Psoas muscle (tissue), 8 donors: ENCODE measurements around the gene TMEM215. TPM values are rescaled to one million over a fixed set of nuclear protein-coding genes. Genes with fewer than 3 reads are reported as not detected.

ENCODE experiments used
- ATAC-seq, 4 donors: fragments of 200-7000 bp; cut with Tn5 transposase; one replicate each; pipeline ENCODE4 v1.9.1; 2020; ENCODE audit warnings: moderate library complexity in 3 of 4, mild to moderate bottlenecking in 2 of 4
- DNase-seq, 2 donors: peaks; one replicate each; pipeline ENCODE4 v3.0.0-alpha.2; 2020
- H3K27ac ChIP-seq: fragments of 200-600 bp; one replicate; pipeline ENCODE4 v1.8.0; 2022
- H3K27me3 ChIP-seq, 3 donors: fragments of 200-600 bp in 1 of 3; one replicate each; pipeline versions ENCODE4 v1.6.1 to v1.8.0; 2013 to 2022; ENCODE audit warnings: low read length in 2 of 3, mild to moderate bottlenecking in 2 of 3, moderate library complexity in 1 of 3; ENCODE audit not compliant: insufficient read depth in 3 of 3
- H3K36me3 ChIP-seq, 2 donors: fragments of 200-600 bp in 1 of 2; one replicate each; pipeline versions ENCODE4 v1.6.1 to v1.8.0; 2013 to 2022; ENCODE audit warnings: low read depth in 1 of 2, mild to moderate bottlenecking in 1 of 2, moderate library complexity in 1 of 2; ENCODE audit not compliant: insufficient read depth in 1 of 2
- H3K4me1 ChIP-seq: fragments of 200-600 bp; one replicate; pipeline ENCODE4 v1.8.0; 2022
- H3K4me3 ChIP-seq: fragments of 200-600 bp; one replicate; pipeline ENCODE4 v1.8.0; 2022; ENCODE audit warnings: mild to moderate bottlenecking
- H3K9me3 ChIP-seq: fragments of 200-600 bp; one replicate; pipeline ENCODE4 v1.8.0; 2022
- WGBS, 3 donors: extraction: QIAGEN DNeasy Blood & Tissue Kit; methylation state at CpG; one replicate each; pipeline versions ENCODE4 v1.1.6 to v1.1.7; 2013; 5-methylcytosine and 5-hydroxymethylcytosine counted together
- intact Hi-C, 2 donors: fragments of 100-400 bp; cut with DNase I; formaldehyde crosslinking; loops; one replicate each; pipeline versions ENCODE4 v1.11.0 to v1.14.2; 2022
- polyA plus RNA-seq, 3 donors: library from polyadenylated mRNA; stranded (reverse); fragments of 200-250 nt; gene quantifications; one replicate each; pipeline ENCODE4 v1.2.3, GENCODE V29; 2013
- total RNA-seq, 4 donors: library from RNA; stranded (reverse); fragmentation: NEBNext Ultra II Directional in 2 of 4; extraction: Animal tissue kit (Norgen Biotek cat#: 25700) in 2 of 4; gene quantifications; one replicate each; pipeline versions ENCODE4 v1.2.1 to v1.2.4, GENCODE V29; 2021 to 2023
- TF ChIP-seq, protein P1 (sequence below): fragments of 200-600 bp; IDR thresholded peaks from one replicate; pipeline ENCODE4 v1.8.0; 2022; ENCODE audit warnings: antibody characterized with exemption
- donor health status: healthy with polysubstance abuse.
- donor health status: DM: no; HTN: no; CAD: no; lungs with moderate emphysema.
- donor health status: Bipolar disorder and iron deficiency.
- donor health status: healthy.
- donor health status: DM: yes; HTN: yes; CAD: no.
- donor health status: DM: no; HTN: no; CAD: no.
- donor health status: DM: no; HTN: no; CAD: no.
- donor health status: DM: yes; HTN: yes; CAD: no.

Gene TMEM215
- total and polyA plus RNA-seq, 7 donors, result 0.12 TPM; not detected in 6

DNA sequence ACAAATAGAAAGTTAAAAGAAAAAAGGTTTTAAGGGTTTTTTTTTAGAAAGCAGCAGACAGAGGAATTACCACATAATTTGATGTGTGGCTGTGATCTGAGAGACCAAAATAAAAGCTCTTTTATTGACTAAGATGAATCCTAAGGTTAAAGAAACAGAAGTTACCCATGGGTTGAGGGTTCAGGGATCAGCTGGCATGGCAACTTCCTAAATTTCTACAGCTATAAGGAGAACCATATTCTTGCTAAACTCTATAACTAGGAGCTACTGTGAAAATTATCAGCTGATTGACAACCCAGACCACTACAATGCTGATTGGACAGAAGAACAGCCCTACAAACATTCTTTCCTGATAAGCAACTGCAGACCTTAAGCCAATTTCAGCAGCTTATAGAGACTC is 40.2 kb downstream of the TMEM215 start:
- Histone ChIP-seq H3K27ac (no peak overlapping the region), H3K4me3 (no peak overlapping the region), H3K4me1 (no peaks in the 10 kb centered on the region), H3K36me3 (no peaks in the 10 kb centered on the region), H3K9me3 (no peaks in the 10 kb centered on the region), H3K27me3 (peaks cover 0 to 3% (median 0%) of the 10 kb centered on the region in 3 donors)
- TF ChIP-seq, protein P1, sequence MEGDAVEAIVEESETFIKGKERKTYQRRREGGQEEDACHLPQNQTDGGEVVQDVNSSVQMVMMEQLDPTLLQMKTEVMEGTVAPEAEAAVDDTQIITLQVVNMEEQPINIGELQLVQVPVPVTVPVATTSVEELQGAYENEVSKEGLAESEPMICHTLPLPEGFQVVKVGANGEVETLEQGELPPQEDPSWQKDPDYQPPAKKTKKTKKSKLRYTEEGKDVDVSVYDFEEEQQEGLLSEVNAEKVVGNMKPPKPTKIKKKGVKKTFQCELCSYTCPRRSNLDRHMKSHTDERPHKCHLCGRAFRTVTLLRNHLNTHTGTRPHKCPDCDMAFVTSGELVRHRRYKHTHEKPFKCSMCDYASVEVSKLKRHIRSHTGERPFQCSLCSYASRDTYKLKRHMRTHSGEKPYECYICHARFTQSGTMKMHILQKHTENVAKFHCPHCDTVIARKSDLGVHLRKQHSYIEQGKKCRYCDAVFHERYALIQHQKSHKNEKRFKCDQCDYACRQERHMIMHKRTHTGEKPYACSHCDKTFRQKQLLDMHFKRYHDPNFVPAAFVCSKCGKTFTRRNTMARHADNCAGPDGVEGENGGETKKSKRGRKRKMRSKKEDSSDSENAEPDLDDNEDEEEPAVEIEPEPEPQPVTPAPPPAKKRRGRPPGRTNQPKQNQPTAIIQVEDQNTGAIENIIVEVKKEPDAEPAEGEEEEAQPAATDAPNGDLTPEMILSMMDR, result no peak
- no peak for DNase-seq
- no peak for ATAC-seq
- intact Hi-C loops, result no loop called here

DNA sequence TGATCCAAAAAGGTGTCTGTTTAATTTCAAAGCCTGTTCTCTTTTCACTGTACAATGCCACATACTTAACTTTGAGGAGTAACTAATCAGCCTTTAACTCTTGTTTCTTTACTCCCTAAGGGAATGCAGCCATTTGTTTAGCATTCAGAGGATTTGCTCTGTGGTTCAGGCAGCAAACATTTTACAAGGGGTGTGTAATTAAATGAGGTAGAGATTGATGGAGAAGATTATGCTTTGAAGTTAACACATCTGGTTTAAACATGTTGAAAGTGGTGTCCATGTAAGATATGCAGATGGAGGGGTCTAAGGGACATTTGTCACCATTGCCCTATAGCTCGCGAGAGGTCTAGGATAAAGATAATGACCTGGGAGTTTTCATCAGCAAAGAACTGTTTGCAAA is 41.9 kb downstream of the TMEM215 start:
- 56 to 65% (median 65%) methylated on average over 2 of the region's 2 CpGs for WGBS, 3 donors
- DNase-seq (no peak), ATAC-seq (no peak)
- Histone ChIP-seq H3K27ac (no peak overlapping the region), H3K36me3 (no peaks in the 10 kb centered on the region), H3K4me3 (no peak overlapping the region), H3K27me3 (peaks cover 0 to 3% (median 0%) of the 10 kb centered on the region in 3 donors), H3K9me3 (no peaks in the 10 kb centered on the region), H3K4me1 (no peaks in the 10 kb centered on the region)
- TF ChIP-seq, protein P1, result no peak
- intact Hi-C loops, result no loop called here

DNA sequence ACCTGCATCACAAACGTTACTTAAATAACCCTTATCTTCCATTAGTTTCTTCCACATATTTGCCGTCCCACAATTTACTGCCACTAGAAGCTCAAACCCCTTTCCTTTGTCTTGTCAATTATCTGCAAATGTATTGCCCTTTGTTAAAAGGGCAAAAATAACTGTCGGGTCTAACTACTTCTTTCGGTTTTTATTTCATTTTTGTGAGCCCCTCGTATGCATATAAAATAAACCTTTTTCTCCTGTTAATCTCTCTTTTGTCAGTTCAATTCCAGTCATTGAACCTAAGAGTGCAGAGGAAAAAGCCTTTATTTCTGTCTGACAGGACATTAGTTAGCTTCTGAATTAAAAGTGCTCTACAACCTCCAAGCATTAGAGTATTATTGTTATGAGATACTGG is 45.5 kb downstream of the TMEM215 start:
- Histone ChIP-seq H3K9me3 (no peaks in the 10 kb centered on the region), H3K4me1 (no peaks in the 10 kb centered on the region), H3K27ac (no peak overlapping the region), H3K4me3 (no peak overlapping the region), H3K36me3 (no peaks in the 10 kb centered on the region), H3K27me3 (peaks cover 0 to 3% (median 0%) of the 10 kb centered on the region in 3 donors)
- intact Hi-C loops, result no loop called here
- no peak for DNase-seq
- WGBS, 3 donors, result 85 to 88% (median 86%) methylated on average over 5 of the region's 5 CpGs
- TF ChIP-seq, protein P1, result no peak
- no peak for ATAC-seq

DNA sequence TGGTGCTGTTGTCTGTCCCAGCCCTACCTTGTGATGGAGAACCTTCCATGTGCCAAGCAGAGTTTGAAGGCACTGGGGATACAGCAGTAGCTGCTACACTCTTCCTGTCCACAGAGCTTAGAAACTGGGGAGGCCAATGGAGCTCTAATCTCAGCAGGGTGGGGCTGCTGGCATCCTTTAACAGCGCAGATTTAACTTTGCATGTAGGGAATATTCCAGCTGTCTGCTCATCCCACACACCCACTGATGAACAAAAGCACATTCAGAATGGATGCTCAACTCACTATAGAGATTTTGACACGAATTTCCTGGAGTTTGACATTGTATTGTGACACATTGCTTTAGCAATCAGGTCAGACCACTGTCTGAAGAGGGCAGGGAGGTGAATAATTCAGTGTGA is 49.0 kb downstream of the TMEM215 start:
- ATAC-seq (no peak), DNase-seq (no peak)
- Histone ChIP-seq H3K36me3 (no peaks in the 10 kb centered on the region), H3K9me3 (no peaks in the 10 kb centered on the region), H3K4me1 (no peaks in the 10 kb centered on the region), H3K27ac (no peak overlapping the region), H3K4me3 (no peak overlapping the region), H3K27me3 (no peaks in the 10 kb centered on the region)
- intact Hi-C loops, result no loop called here
- TF ChIP-seq, protein P1, result no peak
- WGBS, 3 donors, result 27 to 38% (median 37%) methylated on average over 2 of the region's 2 CpGs

Other genes with a start within 250 kb of the TMEM215 start
- gene SMIM27, start 231.2 kb upstream of the TMEM215 start, total RNA-seq, result 10 to 100 TPM; 11.7 to 21.6 (median 16.1) TPM
- gene SMIM27, start 231.2 kb upstream of the TMEM215 start, polyA plus RNA-seq, result 1 to 10 TPM; 4.5 to 9.3 (median 8.5) TPM
- gene TOPORS, start 231.0 kb upstream of the TMEM215 start, total RNA-seq, result 10 to 100 TPM in 2 of 4 donors, 1 to 10 TPM in 2; 7.2 to 12.1 (median 9.1) TPM
- 1 to 10 TPM; 6.2 to 9.8 (median 7.0) TPM for gene TOPORS, start 231.0 kb upstream of the TMEM215 start, polyA plus RNA-seq
- gene NDUFB6, start 210.4 kb upstream of the TMEM215 start, total RNA-seq, result 10 to 100 TPM; 59.6 to 75.4 (median 64.3) TPM
- gene NDUFB6, start 210.4 kb upstream of the TMEM215 start, polyA plus RNA-seq, result 10 to 100 TPM; 81.3 to 90.8 (median 88.5) TPM
- gene TAF1L, start 147.9 kb upstream of the TMEM215 start, total RNA-seq, result not detected
- under 1 TPM in 1 of 3 donors, not detected in 2; under 0.01 TPM for gene TAF1L, start 147.9 kb upstream of the TMEM215 start, polyA plus RNA-seq
- gene APTX, start 218.1 kb downstream of the TMEM215 start, total RNA-seq, result 10 to 100 TPM; 12.9 to 21.0 (median 14.9) TPM
- 10 to 100 TPM; 14.3 to 37.7 (median 31.2) TPM for gene APTX, start 218.1 kb downstream of the TMEM215 start, polyA plus RNA-seq
- 10 to 100 TPM; 41.7 to 88.3 (median 68.8) TPM for gene DNAJA1, start 241.7 kb downstream of the TMEM215 start, total RNA-seq
- gene DNAJA1, start 241.7 kb downstream of the TMEM215 start, polyA plus RNA-seq, result 100 to 1,000 TPM in 1 of 3 donors, 10 to 100 TPM in 2; 46.9 to 135 (median 48.9) TPM